Small intestine (tissue), 7 donors: ENCODE measurements around the gene AHR. TPM values are rescaled to one million over a fixed set of nuclear protein-coding genes. Genes with fewer than 3 reads are reported as not detected.
A peak's percentile ranks its signal among the peaks of the same experiment; 100 is the strongest.
"Not testable (repeated sequence)": the region's sequence is repeated elsewhere in the genome, so short reads cannot be mapped to it uniquely, and the experiment has no call there.

Source experiments
- DNase-seq, 2 donors: peaks; one replicate each; pipeline versions ENCODE4 v3.0.0 to v3.0.0-alpha.2; 2013
- FAIRE-seq: peaks from 2 replicates; lab custom pipeline; 2012; peaks lifted over from hg19 to GRCh38; lab: Jason Lieb, UNC
- H3K27ac ChIP-seq, 3 donors: one replicate each; pipeline ENCODE4 v1.5.1; 2013; ENCODE audit warnings: low read length in 2 of 3, mild to moderate bottlenecking in 2 of 3, control low read depth in 1 of 3, inconsistent platforms in 1 of 3, low read depth in 1 of 3, moderate library complexity in 1 of 3
- H3K27me3 ChIP-seq, 3 donors: one replicate each; pipeline ENCODE4 v1.6.1; 2013; ENCODE audit warnings: low read length in 3 of 3, inconsistent platforms in 1 of 3; ENCODE audit not compliant: control insufficient read depth in 3 of 3, insufficient read depth in 3 of 3
- H3K36me3 ChIP-seq, 3 donors: one replicate each; pipeline ENCODE4 v1.6.1; 2013; ENCODE audit warnings: low read length in 3 of 3, inconsistent platforms in 1 of 3, low read depth in 1 of 3, mild to moderate bottlenecking in 1 of 3, moderate library complexity in 1 of 3; ENCODE audit not compliant: control insufficient read depth in 3 of 3, insufficient read depth in 2 of 3
- H3K4me1 ChIP-seq, 3 donors: one replicate each; pipeline ENCODE4 v1.6.1; 2013; ENCODE audit warnings: low read length in 2 of 3, inconsistent platforms in 1 of 3, low read depth in 1 of 3, mild to moderate bottlenecking in 1 of 3, moderate library complexity in 1 of 3; ENCODE audit not compliant: control insufficient read depth in 3 of 3, insufficient read depth in 2 of 3
- H3K4me3 ChIP-seq, 3 donors: one replicate each; pipeline ENCODE4 v1.5.1; 2013; ENCODE audit warnings: low read length in 3 of 3, control low read depth in 1 of 3, inconsistent platforms in 1 of 3, low read depth in 1 of 3, mild to moderate bottlenecking in 1 of 3, moderate library complexity in 1 of 3
- H3K9me3 ChIP-seq, 2 donors: one replicate each; pipeline ENCODE4 v1.6.1; 2013; ENCODE audit warnings: low read depth in 1 of 2, low read length in 1 of 2; ENCODE audit not compliant: control insufficient read depth in 2 of 2, insufficient read depth in 1 of 2
- WGBS, 3 donors: extraction: QIAGEN DNeasy Blood & Tissue Kit; methylation state at CpG; one replicate each; pipeline ENCODE4 v1.1.7; 2013; 5-methylcytosine and 5-hydroxymethylcytosine counted together
- polyA plus RNA-seq, 4 donors: library from polyadenylated mRNA; stranded (reverse) in 3 of 4; unstranded in 1 of 4; fragments of 200-250 nt in 3 of 4; fragments of 120-200 nt in 1 of 4; gene quantifications; one replicate each; pipeline versions ENCODE4 v1.2.1 to v1.2.3, GENCODE V29; 2013
- donor health status: healthy with polysubstance abuse.
- donor health status: control.
- donor health status: control.
- donor health status: Bipolar disorder and iron deficiency.
- donor health status: healthy.

Gene AHR
- polyA plus RNA-seq, 4 donors, result 10.1 to 26.2 (median 12.4) TPM

DNA sequence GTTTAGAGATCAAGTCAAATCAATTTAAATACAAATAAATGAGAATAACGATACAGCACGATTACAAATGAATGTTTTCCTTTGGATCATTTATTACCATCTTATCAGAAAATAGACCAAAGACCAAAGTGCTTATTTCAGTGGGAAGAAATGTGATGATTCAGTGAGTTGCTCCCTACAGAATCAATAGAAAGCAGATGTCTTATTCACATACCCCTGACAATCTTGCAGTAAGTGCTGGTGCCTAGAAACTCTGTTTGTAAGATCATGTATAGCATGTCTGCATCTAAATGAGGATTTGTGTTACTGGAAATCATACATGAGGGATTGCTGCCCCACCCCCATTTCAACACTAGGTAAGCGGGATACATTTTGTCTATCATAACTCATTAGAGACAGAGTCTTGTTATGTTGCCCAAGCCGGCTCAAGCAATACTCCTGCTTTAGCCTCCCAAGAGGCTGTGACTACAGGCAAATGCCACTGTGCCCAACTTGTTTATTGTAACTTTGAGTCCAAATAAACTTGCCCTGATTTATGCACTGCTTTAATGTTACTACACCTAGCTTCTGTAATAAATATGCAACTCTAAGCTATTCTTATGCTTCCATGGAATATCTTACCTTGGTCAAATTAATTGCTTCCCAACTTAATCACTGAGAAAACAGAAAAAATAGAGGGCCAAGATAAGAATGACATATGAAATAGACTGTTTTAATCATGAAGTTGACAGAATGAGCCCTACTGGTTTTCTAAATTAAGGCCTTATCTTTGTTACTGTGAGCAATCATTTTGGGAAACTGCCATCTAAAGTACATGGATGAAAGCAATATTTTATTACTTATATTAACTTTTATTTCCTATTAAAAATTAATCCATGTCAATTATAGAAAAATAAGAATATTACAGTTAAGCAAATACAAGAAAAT, 82.5 kb downstream of the AHR start:
- no peaks in the 10 kb centered on the region for H3K9me3 ChIP-seq
- H3K4me1 ChIP-seq, result peaks cover 0 to 11% (median 8%) of the 10 kb centered on the region in 3 donors
- no peaks in the 10 kb centered on the region for H3K27me3 ChIP-seq
- FAIRE-seq (peak; percentile 10), DNase-seq (peak; percentile 57 to 82)
- H3K27ac ChIP-seq, result peak overlapping the region in 2 of 3 donors; percentile 23 to 32
- H3K4me3 ChIP-seq, result no peak overlapping the region
- no peaks in the 10 kb centered on the region for H3K36me3 ChIP-seq
- 17 to 70% (median 29%) methylated on average over 4 of the region's 4 CpGs for WGBS, 3 donors

DNA sequence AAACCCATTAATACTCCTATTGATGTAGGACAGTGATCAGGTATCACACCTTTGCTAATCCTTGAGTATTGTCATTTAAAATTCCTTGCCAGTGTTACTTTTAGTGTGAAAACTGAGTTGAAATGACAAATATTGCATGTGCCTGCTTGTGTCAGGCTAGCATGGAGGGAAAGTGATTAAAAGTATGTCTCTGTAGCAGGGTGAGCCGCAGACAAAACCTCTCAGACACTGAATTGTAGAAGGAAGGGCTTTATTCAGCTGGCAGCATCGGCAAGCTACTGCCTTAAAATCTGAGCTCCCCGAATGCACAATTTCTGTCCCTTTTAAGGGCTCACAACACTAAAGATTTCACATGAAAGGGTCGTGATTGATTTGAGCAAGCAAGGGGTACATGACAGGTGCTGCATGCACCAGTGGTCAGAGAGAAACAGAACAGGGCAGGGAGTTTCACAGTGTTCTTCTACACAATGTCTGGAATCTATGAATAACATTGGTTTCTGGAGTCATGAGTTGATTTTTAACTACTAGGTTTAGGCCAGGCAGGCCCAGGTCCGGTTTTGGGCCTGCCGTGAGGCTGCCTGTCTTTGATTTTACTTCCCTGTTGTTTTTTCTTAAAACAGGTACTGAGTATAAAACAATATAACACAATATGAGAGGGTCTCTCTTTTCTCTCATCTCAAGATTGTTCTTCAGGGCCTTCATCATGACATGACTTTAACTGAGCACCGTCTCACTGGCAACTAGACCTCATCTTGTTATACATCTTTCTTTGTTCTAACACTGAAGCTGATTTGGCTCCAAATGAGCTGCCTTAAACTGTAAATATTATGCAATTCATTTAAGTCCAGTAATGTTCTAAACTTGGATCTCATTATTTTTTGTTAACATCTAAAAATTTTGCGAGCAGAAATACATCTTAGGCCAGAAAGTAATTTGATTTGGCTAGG, 84.2 kb downstream of the AHR start:
- not testable (repeated sequence) for DNase-seq, H3K4me3 ChIP-seq, H3K9me3 ChIP-seq, H3K27me3 ChIP-seq, H3K36me3 ChIP-seq, H3K27ac ChIP-seq, FAIRE-seq
- H3K4me1 ChIP-seq, result peaks cover 0 to 11% (median 8%) of the 10 kb centered on the region in 3 donors
- 81 to 90% (median 87%) methylated on average over 8 of the region's 8 CpGs for WGBS, 3 donors

DNA sequence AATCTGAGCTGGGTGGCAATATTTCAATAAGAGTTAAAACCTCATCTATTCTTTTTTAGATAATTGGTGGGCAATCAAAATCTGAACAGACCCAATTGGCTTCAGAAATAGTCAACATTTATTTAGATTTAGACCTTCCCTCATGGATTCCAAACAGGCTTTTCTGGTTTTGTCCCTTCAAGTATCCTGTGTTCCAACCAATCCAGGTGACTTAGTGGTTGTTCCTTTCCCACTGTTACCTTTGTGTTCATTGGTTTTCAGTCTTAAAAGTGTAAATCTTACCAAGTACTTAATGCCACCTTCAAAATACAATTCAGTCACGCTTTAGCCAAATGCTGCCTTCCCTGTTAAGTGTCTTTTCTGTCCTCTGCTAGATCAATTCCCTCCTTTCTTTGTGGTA, 85.9 kb downstream of the AHR start:
- Histone ChIP-seq H3K9me3 (no peaks in the 10 kb centered on the region), H3K4me3 (no peak overlapping the region), H3K36me3 (no peaks in the 10 kb centered on the region), H3K4me1 (peaks cover 0 to 11% (median 6%) of the 10 kb centered on the region in 3 donors), H3K27ac (no peak overlapping the region), H3K27me3 (no peaks in the 10 kb centered on the region)
- FAIRE-seq, result no peak
- 94 to 98% (median 95%) methylated on average over 1 of the region's 1 CpG for WGBS, 3 donors
- DNase-seq, result no peak

DNA sequence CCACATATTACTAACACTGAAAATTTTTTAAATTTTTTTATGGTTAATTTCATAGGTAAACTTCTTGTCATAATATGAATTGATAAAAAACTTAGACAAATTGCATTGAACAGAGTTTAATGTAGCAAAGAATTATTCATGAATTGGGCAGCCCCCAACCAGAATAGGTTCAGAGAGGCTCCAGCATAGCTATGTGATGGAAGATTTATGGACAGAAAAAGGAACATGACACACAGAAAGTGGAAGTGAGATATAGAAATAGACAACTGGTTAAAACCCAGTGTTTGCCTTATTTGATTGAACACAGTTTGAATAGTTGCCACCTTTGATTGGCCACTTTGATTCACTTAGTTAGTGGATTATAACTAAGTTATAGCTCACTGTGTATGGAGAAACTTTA, 87.2 kb downstream of the AHR start:
- H3K4me1 ChIP-seq, result peaks cover 0 to 8% (median 6%) of the 10 kb centered on the region in 3 donors
- FAIRE-seq, result no peak

DNA sequence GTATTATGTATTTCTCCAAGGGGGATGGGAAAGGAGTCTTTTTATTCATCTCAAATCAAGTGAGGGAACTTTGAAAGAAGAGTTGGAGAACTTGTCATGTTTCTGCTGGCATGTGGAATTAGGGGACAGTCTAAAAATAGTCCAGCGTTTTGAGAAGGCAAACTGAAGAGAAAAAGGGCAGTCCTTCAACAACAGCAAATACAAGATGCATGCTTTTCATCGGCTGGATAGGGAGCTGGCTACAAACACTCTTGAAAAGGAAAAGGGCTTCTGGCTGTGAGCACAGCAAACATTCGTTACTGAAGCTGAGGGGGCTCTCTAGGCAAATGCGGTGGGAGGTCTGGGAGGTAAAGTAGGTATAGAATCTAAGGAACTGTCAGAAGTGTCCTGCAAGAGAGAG, 91.9 kb downstream of the AHR start:
- 60 to 75% (median 74%) methylated on average over 4 of the region's 4 CpGs for WGBS, 3 donors
- H3K4me1 ChIP-seq, result no peaks in the 10 kb centered on the region
- H3K27me3 ChIP-seq, result peaks cover 0 to 2% (median 0%) of the 10 kb centered on the region in 3 donors
- no peak overlapping the region for H3K4me3 ChIP-seq
- H3K36me3 ChIP-seq, result no peaks in the 10 kb centered on the region
- FAIRE-seq (no peak), DNase-seq (no peak)
- H3K27ac ChIP-seq, result no peak overlapping the region
- peaks cover 0 to 18% of the 10 kb centered on the region in 2 donors for H3K9me3 ChIP-seq

More for the DNA sequence above, 87.2 kb downstream of the AHR start:
- no peak overlapping the region for H3K4me3 ChIP-seq
- H3K27ac ChIP-seq, result no peak overlapping the region
- DNase-seq, result no peak
- H3K27me3 ChIP-seq, result no peaks in the 10 kb centered on the region
- no peaks in the 10 kb centered on the region for H3K9me3 ChIP-seq
- H3K36me3 ChIP-seq, result no peaks in the 10 kb centered on the region

DNA sequence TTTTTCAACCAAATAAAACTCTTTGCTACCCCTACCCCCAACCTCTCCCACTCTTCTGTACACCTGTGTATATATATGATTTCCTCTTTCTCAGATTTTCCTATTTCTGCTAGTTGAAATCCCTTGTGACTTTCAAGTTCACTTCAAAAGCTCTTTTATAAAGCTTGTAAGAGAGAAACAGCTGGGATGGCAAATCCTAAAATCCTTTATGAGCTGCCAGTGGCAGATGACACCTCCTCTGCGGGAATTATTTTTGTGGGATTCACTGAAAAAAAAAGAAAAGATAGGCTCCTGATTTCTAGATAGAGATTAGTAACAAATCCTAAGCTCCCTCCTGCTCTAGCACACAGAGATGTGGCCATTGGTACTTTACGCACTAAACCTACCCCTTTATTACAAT, 92.9 kb downstream of the AHR start:
- Histone ChIP-seq H3K9me3 (peaks cover 0 to 18% of the 10 kb centered on the region in 2 donors), H3K27me3 (peaks cover 0 to 2% (median 0%) of the 10 kb centered on the region in 3 donors), H3K36me3 (no peaks in the 10 kb centered on the region), H3K4me1 (no peaks in the 10 kb centered on the region), H3K27ac (no peak overlapping the region), H3K4me3 (no peak overlapping the region)
- WGBS, 3 donors, result 95 to 100% (median 99%) methylated on average over 2 of the region's 2 CpGs
- FAIRE-seq (no peak), DNase-seq (no peak)

DNA sequence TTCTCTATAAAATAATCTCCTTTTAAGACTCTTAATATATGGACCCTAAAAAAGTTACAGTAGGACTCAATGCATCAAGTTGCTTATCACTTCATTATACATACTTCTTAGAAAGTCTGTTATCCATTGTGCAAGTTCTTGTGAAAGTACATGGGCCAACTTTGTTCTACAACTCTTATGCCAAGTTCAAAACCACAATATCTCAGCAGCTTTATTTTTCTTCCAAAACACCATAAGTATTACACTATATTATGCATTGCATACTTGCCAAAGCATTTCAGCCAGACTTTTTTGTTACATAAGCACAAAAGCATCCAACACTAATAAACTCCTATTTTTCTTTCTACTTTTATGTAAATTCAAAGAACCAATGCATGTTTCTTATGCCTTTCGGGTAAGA, 94.4 kb downstream of the AHR start:
- no peak for DNase-seq
- Histone ChIP-seq H3K36me3 (no peaks in the 10 kb centered on the region), H3K4me3 (no peak overlapping the region), H3K9me3 (peaks cover 0 to 18% of the 10 kb centered on the region in 2 donors), H3K4me1 (no peaks in the 10 kb centered on the region), H3K27ac (no peak overlapping the region), H3K27me3 (peaks cover 0 to 2% (median 0%) of the 10 kb centered on the region in 3 donors)
- FAIRE-seq, result no peak
- 89 to 96% (median 90%) methylated on average over 1 of the region's 1 CpG for WGBS, 3 donors

DNA sequence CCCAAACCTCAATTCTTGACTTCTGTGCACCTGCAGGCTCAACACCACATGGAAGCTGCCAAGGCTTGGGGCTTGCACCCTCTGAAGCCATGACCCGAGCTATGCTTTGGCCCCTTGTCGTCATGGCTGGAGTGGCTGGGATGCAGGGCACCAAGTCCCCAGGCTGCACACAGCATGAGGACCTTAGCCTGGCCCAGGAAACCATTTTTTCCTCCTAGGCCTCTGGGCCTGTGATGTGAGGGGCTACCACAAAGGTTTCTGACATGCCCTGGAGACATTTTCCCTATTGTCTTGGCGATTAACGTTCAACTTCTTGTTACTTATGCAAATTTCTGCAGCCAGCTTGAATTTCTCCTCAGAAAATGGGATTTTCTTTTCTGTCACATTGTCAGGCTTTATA, 96.1 kb downstream of the AHR start:
- H3K4me1 ChIP-seq, H3K4me3 ChIP-seq, FAIRE-seq, DNase-seq, H3K27me3 ChIP-seq, H3K36me3 ChIP-seq, H3K27ac ChIP-seq: not testable (repeated sequence)
- H3K9me3 ChIP-seq, result peaks cover 0 to 18% of the 10 kb centered on the region in 2 donors
- WGBS, 3 donors, result 77 to 94% (median 87%) methylated on average over 4 of the region's 4 CpGs
